HS-5 (cell line): ENCODE results near the gene GALK1.
"Not testable (repeated sequence)": the region's sequence is repeated elsewhere in the genome, so short reads cannot be mapped to it uniquely, and the experiment has no call there.

ENCODE experiments used
- DNase-seq: peaks from one replicate; pipeline ENCODE4 v3.0.0-alpha.2; 2012; ENCODE audit warnings: low read depth

GALK1 gene

DNA sequence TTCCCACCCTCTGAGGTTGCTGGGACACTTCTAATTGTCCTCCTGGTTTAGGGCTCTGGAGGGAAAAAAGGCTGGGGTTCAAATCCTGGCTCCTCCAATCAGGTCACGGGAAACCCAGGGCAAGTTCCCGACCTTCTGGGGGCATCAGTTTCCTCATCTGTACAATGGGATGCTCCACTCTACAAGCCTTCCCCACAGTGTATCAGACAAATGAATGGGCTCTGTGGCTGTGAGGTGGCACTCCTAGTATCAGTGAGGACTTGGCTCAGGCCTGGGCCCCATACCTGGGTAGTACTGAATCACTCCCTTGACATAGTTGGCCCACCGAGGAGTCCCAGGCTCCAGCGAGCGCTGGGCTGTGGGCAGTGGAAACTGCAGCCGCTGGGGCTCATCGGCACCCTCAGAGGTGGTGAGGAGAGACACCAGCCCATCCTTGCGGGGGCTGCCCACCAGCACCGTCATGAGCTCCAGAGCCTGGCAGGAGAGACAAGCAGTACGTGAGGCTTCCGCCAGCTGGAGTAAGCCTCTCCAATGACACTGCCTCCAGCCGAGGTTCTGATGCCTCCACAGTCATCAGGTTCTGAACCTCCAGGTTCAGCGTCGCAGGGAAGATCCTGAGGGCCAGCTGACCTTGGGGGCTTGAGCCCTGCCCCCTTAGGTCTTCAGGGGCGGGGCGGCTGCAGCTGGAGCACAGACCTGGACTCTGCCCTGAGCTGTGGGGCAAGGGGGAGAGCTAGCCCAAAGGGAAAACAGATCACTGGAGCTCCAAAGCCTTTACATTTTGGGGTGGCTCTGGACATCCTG, 1.2 kb downstream of the GALK1 start:
- no peak for DNase-seq

- no peak for DNase-seq
Observed at GRCh38 chr17:75763269-75763607, 1.8 kb downstream of the GALK1 start.

DNA sequence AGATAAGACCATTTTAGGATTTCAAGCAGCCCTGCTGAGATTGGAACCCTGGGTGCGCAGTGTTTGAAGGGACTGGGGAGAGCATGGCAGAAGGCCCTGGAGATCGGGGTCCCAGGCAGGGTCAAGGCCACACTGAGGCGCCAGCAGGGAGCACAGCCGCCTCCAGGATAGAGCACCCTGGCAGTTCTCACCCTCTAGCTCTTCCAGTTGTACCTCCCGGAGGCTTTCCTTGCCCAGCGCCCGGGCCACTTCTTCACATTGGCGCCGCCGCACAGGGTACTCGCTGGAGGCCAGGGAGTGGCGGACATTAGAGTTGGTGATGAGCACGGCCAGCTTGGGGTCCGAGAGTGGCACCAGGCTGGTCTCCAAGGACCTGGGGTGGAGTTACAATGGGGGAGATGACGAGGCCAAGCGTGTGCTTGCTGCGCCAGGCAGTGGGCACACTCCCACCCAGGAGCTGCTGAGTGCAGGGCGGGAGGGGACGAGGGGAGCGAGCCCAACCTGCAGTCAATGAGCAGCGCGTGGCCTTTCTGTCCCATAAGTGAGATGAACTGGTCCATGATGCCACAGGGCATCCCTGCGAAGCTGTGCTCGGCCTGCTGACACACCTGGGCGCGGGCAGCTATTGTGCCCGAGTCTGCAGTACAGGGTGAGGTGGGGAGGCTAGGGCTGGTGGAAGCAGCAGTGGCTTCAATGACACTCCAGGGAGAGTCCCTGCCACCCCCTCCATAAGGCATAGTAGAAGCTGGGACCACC, 2.3 kb downstream of the GALK1 start:
- DNase-seq = no peak

DNA sequence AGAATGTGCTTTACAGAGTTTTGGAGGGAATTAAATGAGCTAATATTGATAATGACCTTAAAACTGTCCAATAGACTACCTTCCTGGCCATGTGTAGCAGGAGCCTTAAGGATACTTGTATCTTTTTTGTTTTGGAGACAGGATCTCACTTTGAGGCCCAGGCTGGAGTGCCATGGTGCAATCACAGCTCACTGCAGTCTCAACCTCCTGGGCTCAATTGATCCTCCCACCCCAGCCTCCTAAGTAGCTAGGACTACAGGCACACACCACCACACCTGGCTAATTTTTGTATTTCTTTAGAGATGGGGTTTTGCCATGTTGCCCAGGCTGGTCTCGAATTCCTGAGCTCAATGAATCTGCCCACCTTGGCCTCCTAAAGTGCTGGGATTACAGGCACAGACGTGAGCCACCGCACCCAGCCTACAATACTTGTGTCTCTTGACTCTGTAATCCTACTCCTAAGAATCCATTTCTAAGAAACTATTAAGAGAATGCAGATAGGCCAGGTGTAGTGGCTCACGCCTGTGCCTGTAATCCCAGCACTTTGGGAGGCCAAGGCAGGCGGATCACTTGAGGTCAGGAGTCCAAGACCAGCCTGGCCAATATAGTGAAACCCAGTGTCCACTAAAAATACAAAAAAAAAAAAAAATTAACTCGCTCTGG, 4.9 kb downstream of the GALK1 start:
- not testable (repeated sequence) for DNase-seq

DNA sequence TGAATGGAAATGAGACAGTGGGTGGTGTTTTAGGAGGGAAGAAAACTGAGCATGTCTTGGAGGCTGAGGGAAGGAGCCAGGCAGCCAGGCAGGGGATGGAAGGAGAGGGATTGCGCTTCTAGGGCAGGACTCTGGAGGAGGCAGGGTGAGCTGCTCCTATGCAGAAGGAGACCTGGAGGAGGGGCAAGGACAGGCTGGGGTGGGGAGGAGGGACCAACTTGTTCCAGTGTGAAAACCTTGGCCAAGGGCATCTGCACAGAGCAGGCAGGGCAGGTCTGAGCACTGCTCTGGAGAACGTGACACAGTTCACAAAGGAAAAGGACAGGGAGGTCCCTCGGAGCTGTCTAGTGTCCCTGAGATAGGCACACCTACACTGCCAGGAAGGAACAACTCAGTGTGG, 5.5 kb downstream of the GALK1 start:
- no peak for DNase-seq

DNA sequence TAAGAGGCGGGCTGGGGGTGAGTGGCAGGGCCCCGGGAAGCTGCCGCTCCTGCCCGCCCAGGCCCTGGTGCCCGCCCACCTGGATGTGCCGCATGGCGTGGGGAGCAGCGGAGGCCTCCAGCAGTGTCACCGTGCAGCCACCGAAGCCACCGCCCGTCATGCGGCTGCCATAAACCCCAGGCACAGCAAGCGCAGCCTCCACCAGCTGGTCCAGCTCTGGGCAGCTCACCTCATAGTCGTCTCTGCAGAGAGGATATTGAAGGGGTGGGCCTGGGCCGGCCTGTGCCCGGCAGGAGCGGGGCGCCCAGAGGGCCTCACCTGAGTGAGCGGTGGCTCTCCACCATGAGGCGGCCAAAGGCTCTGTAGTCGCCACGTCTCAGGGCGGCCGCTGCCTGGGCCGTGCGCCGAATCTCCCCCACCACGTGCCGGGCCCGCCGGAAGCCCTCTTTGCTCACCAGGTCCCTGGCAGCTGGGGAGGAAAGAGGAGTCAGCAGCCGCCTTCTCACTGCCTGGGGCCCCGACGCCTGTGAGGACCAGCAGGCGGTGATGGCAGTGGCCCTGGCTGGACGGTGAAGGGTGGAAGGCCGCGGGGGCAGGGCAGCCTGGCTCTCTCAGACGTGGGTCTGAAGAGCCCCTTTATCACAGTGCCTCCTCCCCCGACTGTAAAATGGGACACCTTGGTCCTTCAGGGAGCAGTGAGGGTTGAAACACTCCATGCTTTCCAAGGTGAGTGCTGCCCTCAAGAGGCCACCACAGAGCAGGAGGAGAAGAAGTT, 6.7 kb downstream of the GALK1 start:
- no peak for DNase-seq

DNA sequence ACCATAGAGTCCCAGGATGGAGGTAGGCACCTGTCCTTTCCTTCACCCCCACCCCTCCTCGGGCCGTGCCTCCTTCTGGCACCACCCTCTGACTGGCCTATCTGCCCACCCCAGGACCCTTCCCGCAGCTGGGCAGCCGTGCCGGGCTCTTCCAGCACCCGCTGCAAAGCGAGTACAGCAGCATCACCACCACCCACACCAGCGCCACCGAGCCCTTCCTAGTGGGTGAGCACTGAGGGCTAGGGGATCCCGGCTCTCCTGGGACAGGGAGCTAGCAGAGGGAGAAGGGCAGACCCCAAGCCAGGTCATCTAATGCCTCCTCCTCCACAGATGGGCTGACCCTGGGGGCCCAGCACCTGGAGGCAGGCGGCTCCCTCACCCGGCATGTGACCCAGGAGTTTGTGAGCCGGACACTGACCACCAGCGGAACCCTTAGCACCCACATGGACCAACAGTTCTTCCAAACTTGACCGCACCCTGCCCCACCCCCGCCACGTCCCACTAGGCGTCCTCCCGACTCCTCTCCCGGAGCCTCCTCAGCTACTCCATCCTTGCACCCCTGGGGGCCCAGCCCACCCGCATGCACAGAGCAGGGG, 7.8 kb downstream of the GALK1 start:
- no peak for DNase-seq

DNA sequence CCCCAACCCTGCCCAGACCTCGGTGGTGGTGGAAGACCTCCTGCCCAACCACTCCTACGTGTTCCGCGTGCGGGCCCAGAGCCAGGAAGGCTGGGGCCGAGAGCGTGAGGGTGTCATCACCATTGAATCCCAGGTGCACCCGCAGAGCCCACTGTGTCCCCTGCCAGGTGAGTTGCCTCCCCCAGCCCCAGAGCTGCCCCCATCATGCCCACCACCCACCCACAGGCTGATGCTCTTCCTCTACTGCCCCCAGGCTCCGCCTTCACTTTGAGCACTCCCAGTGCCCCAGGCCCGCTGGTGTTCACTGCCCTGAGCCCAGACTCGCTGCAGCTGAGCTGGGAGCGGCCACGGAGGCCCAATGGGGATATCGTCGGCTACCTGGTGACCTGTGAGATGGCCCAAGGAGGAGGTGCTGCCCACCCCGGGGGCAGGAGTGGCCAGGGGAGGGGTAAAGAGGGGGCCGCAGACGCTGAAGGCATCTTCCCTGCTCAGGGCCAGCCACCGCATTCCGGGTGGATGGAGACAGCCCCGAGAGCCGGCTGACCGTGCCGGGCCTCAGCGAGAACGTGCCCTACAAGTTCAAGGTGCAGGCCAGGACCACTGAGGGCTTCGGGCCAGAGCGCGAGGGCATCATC, 8.4 kb downstream of the GALK1 start:
- DNase-seq = no peak

GRCh38 chr17:75755990-75756389, 9.0 kb downstream of the GALK1 start:
- no peak for DNase-seq

- no peak for DNase-seq
Observed at GRCh38 chr17:75755205-75755901, 9.6 kb downstream of the GALK1 start.

GRCh38 chr17:75754378-75755204, 10.4 kb downstream of the GALK1 start:
- DNase-seq = no peak

GRCh38 chr17:75753514-75754377, 11.2 kb downstream of the GALK1 start:
- DNase-seq = no peak

GRCh38 chr17:75752802-75753513, 12.0 kb downstream of the GALK1 start:
- no peak for DNase-seq

GRCh38 chr17:75752405-75752709, 12.6 kb downstream of the GALK1 start:
- no peak for DNase-seq

- no peak for DNase-seq
Observed at GRCh38 chr17:75751676-75752404, 13.2 kb downstream of the GALK1 start.

- DNase-seq = no peak
Observed at GRCh38 chr17:75750661-75751423, 14.2 kb downstream of the GALK1 start.
